HG02840 (cell line): Measurements from ENCODE around the gene RYR2.

Experiments used
- ATAC-seq: cut with Tn5 transposase; IDR thresholded peaks from one replicate; pipeline ENCODE4 v1.9.1; 2021; ENCODE audit warnings: mild to moderate bottlenecking, moderate library complexity, moderate number of reproducible peaks; ENCODE audit not compliant: unreplicated experiment, low FRiP score

Gene RYR2

GRCh38 chr1:237041795-237042525 is at the start of gene RYR2:
Gene RYR2 (plus strand): TSS chr1:237042184. CDS start chr1:237042522, 338 bp downstream.
- no peak for ATAC-seq

DNA sequence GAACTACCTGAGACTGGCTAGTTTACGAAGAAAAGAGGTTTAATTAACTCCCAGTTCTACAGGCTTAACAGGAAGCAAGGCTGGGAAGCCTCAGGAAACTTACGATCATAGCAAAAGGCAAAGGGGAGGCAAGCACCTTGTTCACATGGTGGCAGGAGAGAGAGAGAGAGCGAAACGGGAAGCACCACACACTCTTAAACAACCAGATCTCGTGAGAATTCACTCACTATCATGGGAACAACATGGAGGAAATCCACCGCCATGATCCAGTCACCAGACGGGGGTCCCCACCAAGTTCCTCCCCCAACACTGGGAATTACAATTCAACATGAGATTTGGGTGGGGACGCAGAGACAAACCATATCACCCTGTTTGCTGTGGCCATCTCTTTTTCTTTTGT is 49.5 kb upstream of the RYR2 start:
- ATAC-seq = no peak

GRCh38 chr1:236994450-236994849 is 47.5 kb upstream of the RYR2 start:
- ATAC-seq = no peak

DNA sequence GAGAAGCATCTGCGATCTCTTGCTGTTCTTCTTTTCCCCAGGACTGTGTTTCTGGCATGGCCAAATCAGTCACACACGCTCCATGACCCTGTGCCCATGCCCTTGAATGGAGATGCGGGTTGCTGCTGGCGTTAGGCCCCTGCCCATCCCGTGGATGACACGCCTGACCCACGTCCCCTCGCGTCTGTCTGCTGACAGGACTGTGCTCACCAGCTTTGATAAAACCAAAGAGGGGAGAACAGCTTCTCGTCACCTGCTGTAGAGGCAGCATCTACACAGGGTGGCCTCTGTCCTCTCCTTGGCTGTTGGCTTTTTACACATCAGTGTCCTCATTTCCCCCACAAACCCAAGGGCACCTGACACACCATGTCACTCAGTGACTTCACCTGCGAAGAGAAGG is 44.6 kb upstream of the RYR2 start:
- no peak for ATAC-seq

- ATAC-seq = no peak
Measured at GRCh38 chr1:236997882-236998281, 44.1 kb upstream of the RYR2 start.

- no peak for ATAC-seq
Measured at GRCh38 chr1:236998546-236998945, 43.4 kb upstream of the RYR2 start.

GRCh38 chr1:237000191-237000590 is 41.8 kb upstream of the RYR2 start:
- ATAC-seq = no peak

DNA sequence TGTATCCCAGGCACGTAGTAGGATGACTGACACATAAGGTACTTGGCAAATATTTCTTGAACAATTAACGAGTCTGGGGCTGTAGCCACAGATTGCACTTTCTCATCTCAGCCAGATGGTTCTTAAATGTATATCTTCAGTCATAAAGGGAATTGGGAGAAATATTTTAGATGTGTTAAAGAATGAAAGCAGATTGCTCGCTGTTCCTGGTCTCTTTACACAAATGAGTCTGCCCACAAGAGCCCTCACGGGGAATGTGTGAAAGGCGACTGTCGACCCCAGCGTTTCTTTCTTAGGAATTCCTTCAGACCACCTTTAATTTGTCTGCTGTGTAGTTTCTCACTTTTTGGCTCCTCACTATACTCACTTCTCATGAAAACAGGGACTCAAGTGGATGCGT is 38.5 kb upstream of the RYR2 start:
- no peak for ATAC-seq

- ATAC-seq = no peak
Measured at GRCh38 chr1:237004116-237004515, 37.9 kb upstream of the RYR2 start, which contains the start of gene MT1HL1. Gene MT1HL1 (minus strand): TSS chr1:237004441. CDS start chr1:237004372, 69 bp downstream.

DNA sequence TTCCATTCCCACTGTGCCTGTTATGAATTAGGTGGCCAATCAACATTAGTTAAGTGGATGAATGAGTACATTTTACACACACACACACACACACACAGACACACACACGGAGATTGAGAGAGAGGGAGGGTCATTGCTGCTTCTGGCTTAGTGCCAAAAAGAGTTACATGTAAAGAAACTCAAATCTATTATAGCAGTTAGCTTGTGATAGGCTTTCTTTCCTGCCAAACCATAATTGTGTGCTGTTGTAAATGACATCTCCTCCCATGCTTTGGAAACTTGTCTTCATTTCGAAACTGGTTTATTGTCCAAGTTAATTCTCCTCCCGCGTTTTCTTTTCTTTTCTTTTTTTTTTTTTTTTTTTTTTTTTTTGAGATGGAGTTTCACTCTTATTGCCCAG is 36.3 kb upstream of the RYR2 start:
- ATAC-seq = no peak

- no peak for ATAC-seq
Measured at GRCh38 chr1:237007147-237007881, 34.7 kb upstream of the RYR2 start.

- no peak for ATAC-seq
Measured at GRCh38 chr1:237009611-237010010, 32.4 kb upstream of the RYR2 start.

- no peak for ATAC-seq
Measured at GRCh38 chr1:237011432-237011831, 30.6 kb upstream of the RYR2 start.

DNA sequence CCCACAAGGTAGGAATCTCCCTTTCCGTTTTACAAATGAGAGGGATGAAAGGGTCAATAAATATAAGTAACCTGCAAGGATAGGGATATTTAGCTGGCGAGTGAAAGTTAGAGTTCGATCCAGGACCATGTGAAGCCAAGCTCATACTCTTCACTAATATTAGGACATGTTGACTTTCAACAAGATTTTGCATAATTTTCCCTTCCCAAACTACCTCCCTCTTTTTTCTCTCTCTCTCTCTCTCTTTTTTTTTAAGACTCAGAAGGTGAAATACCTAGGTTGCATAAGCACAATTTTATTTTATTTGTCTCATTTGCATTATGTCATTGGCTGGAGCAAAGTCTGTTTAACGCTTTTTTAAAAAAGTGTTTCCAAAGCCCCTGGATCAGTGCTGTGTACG is 29.6 kb upstream of the RYR2 start:
- ATAC-seq = no peak

DNA sequence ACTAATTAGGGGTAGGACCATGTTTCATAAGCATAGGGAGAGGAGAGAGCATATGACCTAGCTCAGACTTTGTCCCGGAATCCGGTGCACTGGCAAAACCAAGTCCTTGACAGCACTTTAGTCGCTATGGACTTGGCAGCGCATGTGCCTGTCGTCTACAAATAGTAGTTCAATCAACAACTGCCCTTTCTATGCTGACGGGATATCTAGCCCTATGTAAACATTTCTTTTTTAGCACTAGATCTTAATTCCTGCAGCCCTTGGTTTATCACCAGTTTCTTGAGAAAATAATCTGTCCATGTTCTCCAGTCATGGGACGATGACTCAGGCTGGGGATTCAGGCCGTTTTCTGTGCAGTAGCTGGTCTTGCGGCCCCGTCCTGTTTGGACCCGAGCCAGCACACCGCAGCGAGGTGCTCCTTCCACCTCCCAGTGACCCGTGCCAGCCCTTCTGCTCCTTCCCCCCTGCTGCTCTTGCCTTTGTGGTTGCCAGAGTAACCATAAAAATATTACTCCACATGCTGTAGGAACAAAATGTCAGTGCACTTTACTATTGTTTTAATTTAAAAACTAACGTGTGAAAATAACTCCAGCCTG is 29.1 kb upstream of the RYR2 start:
- no peak for ATAC-seq

GRCh38 chr1:237013608-237014007 is 28.4 kb upstream of the RYR2 start:
- no peak for ATAC-seq

GRCh38 chr1:237016626-237017025 is 25.4 kb upstream of the RYR2 start:
- no peak for ATAC-seq

DNA sequence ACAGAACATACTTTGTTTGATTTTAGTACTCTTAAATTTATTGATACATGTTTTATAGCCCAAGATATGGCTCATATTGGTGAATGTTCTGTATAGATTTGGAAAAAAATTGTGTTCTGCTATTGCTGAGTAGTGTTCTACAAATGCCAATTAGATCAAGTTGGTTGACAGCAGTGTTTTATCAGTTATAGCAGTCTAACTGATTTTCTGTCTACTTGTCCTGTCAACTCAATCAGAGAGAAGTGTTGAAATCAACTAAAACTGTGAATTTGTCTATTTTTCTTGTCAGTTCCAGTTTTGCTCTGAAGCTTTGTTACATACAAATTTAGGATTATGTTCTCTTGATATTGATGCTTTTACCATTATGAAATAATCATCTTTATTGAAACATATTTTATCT is 23.1 kb upstream of the RYR2 start:
- no peak for ATAC-seq

- no peak for ATAC-seq
Measured at GRCh38 chr1:237025358-237026074, 16.5 kb upstream of the RYR2 start.

GRCh38 chr1:237029240-237029639 is 12.7 kb upstream of the RYR2 start:
- no peak for ATAC-seq
